ENCODE measurements around the gene BEGAIN.

Gene BEGAIN

DNA sequence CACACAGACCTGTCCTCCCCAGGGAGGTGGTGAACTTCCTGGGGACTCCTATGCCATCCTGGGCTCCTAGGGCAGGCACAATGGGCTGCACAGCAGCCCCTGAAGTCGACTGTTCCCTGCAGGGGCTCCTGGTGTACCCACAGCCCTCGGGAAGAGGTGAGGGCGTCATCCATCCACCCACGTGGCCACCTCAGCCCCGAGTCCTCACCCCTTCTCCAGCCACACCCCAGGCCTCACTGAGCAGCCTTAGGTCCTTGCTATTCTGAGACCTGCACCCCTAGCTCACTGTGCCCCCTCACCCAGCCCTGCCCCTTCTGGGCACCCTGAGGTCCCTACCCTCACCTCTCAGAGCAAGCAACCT lies 38.9 kb downstream of the BEGAIN start:
- Histone ChIP-seq H3K27me3 (ENCODE audit: control insufficient read depth, insufficient read depth, low read length) (peaks cover 8% of the 10 kb centered on the region), H3K4me3 (ENCODE audit: low read depth, low read length) (no peak overlapping the region), H3K9ac (ENCODE audit: low read depth, low read length) (no peak overlapping the region), H3K36me3 (ENCODE audit: control insufficient read depth, insufficient read depth, low read length) (no peaks in the 10 kb centered on the region), H3K4me1 (ENCODE audit: control insufficient read depth, insufficient read depth, low read length) (peaks cover 3% of the 10 kb centered on the region), H3K9me3 (ENCODE audit: control insufficient read depth, insufficient read depth, low read length) (no peaks in the 10 kb centered on the region)

GRCh38 chr14:100547633-100548294 lies 39.5 kb downstream of the BEGAIN start:
- Histone ChIP-seq H3K9me3 (ENCODE audit: control insufficient read depth, insufficient read depth, low read length) (no peaks in the 10 kb centered on the region), H3K27me3 (ENCODE audit: control insufficient read depth, insufficient read depth, low read length) (peaks cover 8% of the 10 kb centered on the region), H3K4me1 (ENCODE audit: control insufficient read depth, insufficient read depth, low read length) (peaks cover 3% of the 10 kb centered on the region), H3K4me3 (ENCODE audit: low read depth, low read length) (no peak overlapping the region), H3K9ac (ENCODE audit: low read depth, low read length) (no peak overlapping the region), H3K36me3 (ENCODE audit: control insufficient read depth, insufficient read depth, low read length) (no peaks in the 10 kb centered on the region)

DNA sequence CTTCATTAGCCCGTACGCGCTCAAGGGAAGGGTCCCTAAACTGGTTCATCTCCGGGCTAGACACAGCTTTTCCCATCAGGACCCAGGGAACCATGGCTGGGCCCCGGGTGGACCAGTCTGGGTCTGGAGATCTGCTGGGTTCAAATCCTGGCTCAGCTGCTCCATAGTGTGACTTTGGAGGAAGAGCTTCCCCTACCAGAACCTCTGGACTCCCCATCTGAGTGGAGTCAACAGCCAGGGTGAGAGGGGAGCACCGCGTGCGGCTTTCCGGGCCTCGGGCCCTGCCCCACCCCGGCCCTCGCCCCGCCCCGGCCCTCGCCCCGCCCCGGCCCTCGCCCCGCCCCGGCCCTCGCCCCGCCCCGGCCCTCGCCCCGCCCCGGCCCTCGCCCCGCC lies 41.2 kb downstream of the BEGAIN start:
- Histone ChIP-seq H3K9me3 (ENCODE audit: control insufficient read depth, insufficient read depth, low read length) (no peaks in the 10 kb centered on the region), H3K36me3 (ENCODE audit: control insufficient read depth, insufficient read depth, low read length) (no peaks in the 10 kb centered on the region), H3K9ac (ENCODE audit: low read depth, low read length) (no peak overlapping the region), H3K4me1 (ENCODE audit: control insufficient read depth, insufficient read depth, low read length) (peaks cover 3% of the 10 kb centered on the region), H3K4me3 (ENCODE audit: low read depth, low read length) (peak overlapping the region; percentile 16), H3K27me3 (ENCODE audit: control insufficient read depth, insufficient read depth, low read length) (peaks cover 8% of the 10 kb centered on the region)

DNA sequence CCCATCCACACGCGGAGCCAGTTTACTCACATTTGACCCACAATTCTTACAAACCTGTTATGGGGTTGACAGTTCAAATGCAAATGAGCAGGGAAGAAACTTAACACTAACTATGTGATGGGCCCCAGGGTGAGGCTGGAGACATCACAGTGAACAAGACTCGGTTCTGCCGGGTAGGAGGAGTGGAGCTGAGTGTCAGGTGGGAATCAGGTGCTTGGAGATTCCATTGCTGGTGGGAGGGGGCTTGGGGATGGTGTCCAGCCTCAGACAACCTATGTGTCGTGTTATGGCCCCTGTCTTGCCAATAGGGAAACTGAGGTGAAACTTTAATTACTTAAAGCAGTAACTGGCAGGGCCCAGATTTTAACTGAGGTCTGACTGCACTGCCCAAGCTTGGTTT lies 41.9 kb downstream of the BEGAIN start:
- Histone ChIP-seq H3K4me3 (ENCODE audit: low read depth, low read length) (no peak overlapping the region), H3K9me3 (ENCODE audit: control insufficient read depth, insufficient read depth, low read length) (no peaks in the 10 kb centered on the region), H3K9ac (ENCODE audit: low read depth, low read length) (no peak overlapping the region), H3K4me1 (ENCODE audit: control insufficient read depth, insufficient read depth, low read length) (peaks cover 3% of the 10 kb centered on the region), H3K27me3 (ENCODE audit: control insufficient read depth, insufficient read depth, low read length) (peaks cover 8% of the 10 kb centered on the region), H3K36me3 (ENCODE audit: control insufficient read depth, insufficient read depth, low read length) (no peaks in the 10 kb centered on the region)

DNA sequence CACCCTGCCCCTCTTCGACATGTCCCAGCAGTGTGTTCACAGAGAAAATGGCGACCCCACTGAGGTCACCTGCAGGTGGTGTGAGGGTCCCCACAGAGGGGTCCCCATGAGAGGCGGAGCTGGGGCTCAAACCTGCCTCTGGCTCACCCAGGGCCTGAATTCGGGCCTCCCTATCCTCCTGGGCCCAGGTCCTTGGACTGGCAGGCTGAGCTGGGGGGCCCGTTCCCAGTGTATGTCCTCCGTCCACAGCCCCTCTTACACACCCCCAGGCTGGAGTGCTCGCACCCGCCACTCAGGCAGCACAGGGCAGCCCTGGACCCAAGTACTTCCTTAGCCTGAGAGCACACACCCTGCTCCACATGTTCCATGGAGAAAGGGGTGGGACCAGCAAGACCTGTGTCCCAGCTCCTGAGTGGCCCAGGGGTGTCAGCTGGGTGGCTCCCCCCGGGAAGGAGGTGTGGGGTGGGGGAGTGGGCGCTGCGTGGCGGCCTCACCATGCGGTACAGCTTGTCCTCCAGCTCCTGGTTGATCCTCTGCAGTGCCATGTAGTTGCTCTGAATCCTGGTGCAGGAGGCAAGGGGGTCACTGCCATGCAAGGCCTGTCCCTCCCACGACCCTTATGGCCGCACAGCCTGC lies 42.6 kb downstream of the BEGAIN start:
- Histone ChIP-seq H3K9ac (ENCODE audit: low read depth, low read length) (no peak overlapping the region), H3K9me3 (ENCODE audit: control insufficient read depth, insufficient read depth, low read length) (no peaks in the 10 kb centered on the region)

GRCh38 chr14:100543471-100544455 lies 43.5 kb downstream of the BEGAIN start:
- no peak overlapping the region for H3K9ac ChIP-seq (ENCODE audit: low read depth, low read length)
- no peaks in the 10 kb centered on the region for H3K9me3 ChIP-seq (ENCODE audit: control insufficient read depth, insufficient read depth, low read length)
- peaks cover 8% of the 10 kb centered on the region for H3K27me3 ChIP-seq (ENCODE audit: control insufficient read depth, insufficient read depth, low read length)
- no peaks in the 10 kb centered on the region for H3K36me3 ChIP-seq (ENCODE audit: control insufficient read depth, insufficient read depth, low read length)
- no peak overlapping the region for H3K4me3 ChIP-seq (ENCODE audit: low read depth, low read length)
- peaks cover 3% of the 10 kb centered on the region for H3K4me1 ChIP-seq (ENCODE audit: control insufficient read depth, insufficient read depth, low read length)

More for the DNA sequence above, 42.6 kb downstream of the BEGAIN start:
- peaks cover 8% of the 10 kb centered on the region for H3K27me3 ChIP-seq (ENCODE audit: control insufficient read depth, insufficient read depth, low read length)
- H3K36me3 ChIP-seq (ENCODE audit: control insufficient read depth, insufficient read depth, low read length) = no peaks in the 10 kb centered on the region
- no peak overlapping the region for H3K4me3 ChIP-seq (ENCODE audit: low read depth, low read length)
- H3K4me1 ChIP-seq (ENCODE audit: control insufficient read depth, insufficient read depth, low read length) = peaks cover 3% of the 10 kb centered on the region

DNA sequence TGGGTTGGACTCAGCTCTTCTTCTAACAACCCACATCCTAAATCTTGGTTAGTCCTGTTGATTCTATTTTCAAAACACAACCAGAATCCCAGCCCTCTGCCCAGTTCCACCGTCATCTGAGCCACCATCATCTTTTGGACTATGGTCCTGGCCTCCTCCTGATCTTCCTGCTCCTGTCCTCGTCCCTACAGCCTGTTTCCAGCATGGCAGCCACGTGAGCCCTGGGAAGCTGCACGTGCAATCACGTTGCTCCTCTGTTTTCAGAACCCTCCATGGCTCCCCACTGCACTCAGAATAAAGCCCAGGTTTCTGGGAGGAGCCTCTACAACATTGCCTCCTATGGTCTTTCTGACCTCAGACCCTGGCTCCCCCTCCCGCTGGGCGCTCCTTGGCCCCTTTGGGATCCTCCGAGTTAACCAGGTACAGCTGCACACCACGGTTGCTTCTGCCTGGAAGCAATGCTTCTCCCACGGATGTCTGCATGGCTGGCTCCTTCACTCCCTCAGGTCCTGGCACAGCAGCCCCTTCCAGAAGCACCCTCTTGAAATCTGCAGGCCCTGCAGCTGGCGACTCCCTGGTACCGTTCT lies 44.5 kb downstream of the BEGAIN start:
- Histone ChIP-seq H3K4me3 (ENCODE audit: low read depth, low read length) (no peak overlapping the region), H3K9ac (ENCODE audit: low read depth, low read length) (no peak overlapping the region), H3K36me3 (ENCODE audit: control insufficient read depth, insufficient read depth, low read length) (no peaks in the 10 kb centered on the region), H3K4me1 (ENCODE audit: control insufficient read depth, insufficient read depth, low read length) (peaks cover 3% of the 10 kb centered on the region), H3K9me3 (ENCODE audit: control insufficient read depth, insufficient read depth, low read length) (no peaks in the 10 kb centered on the region), H3K27me3 (ENCODE audit: control insufficient read depth, insufficient read depth, low read length) (peaks cover 8% of the 10 kb centered on the region)

GRCh38 chr14:100541621-100542560 lies 45.3 kb downstream of the BEGAIN start:
- Histone ChIP-seq H3K9me3 (ENCODE audit: control insufficient read depth, insufficient read depth, low read length) (no peaks in the 10 kb centered on the region), H3K4me1 (ENCODE audit: control insufficient read depth, insufficient read depth, low read length) (peaks cover 3% of the 10 kb centered on the region), H3K36me3 (ENCODE audit: control insufficient read depth, insufficient read depth, low read length) (no peaks in the 10 kb centered on the region), H3K27me3 (ENCODE audit: control insufficient read depth, insufficient read depth, low read length) (peaks cover 2% of the 10 kb centered on the region), H3K9ac (ENCODE audit: low read depth, low read length) (no peak overlapping the region), H3K4me3 (ENCODE audit: low read depth, low read length) (no peak overlapping the region)

DNA sequence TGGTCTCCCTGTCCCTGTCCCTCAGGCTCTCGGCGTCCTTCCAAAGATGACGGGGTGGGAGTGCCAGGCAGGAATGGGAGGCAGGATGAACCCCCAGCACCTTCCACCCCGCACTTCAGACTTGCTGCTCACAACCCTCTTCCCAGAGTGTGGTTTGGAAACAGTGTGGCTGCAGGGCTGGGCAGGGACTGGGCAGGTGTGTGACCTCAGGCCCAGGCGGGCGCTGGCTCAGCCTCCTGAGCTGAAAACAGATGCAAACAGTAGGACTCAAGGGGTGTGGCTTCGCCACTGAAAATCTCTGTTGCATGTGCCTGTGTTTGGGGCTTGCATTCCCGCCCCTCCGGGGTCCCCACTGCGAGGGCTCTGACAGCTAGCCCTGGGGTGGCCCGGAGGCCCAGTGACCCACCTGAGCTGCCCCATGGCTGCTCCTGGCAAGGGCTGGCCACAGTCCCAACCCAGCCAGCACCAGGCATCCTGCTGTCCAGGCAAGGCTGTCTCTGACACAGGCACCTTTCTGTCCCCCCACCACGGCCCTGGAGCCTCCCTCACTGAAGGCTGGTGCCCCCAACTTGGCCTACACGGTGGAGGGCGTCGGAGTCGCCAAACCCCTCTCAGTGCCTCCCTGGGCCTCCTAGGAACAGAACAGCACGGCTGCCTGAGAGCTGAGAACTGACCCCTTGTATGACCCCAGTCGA lies 46.1 kb downstream of the BEGAIN start:
- no peaks in the 10 kb centered on the region for H3K36me3 ChIP-seq (ENCODE audit: control insufficient read depth, insufficient read depth, low read length)
- peaks cover 3% of the 10 kb centered on the region for H3K4me1 ChIP-seq (ENCODE audit: control insufficient read depth, insufficient read depth, low read length)
- H3K9me3 ChIP-seq (ENCODE audit: control insufficient read depth, insufficient read depth, low read length) = no peaks in the 10 kb centered on the region
- no peak overlapping the region for H3K4me3 ChIP-seq (ENCODE audit: low read depth, low read length)
- H3K27me3 ChIP-seq (ENCODE audit: control insufficient read depth, insufficient read depth, low read length) = no peaks in the 10 kb centered on the region
- peak overlapping the region; percentile 32 for H3K9ac ChIP-seq (ENCODE audit: low read depth, low read length)

- Histone ChIP-seq H3K4me1 (ENCODE audit: control insufficient read depth, insufficient read depth, low read length) (no peaks in the 10 kb centered on the region), H3K9me3 (ENCODE audit: control insufficient read depth, insufficient read depth, low read length) (no peaks in the 10 kb centered on the region), H3K9ac (ENCODE audit: low read depth, low read length) (peak overlapping the region; percentile 32), H3K27me3 (ENCODE audit: control insufficient read depth, insufficient read depth, low read length) (no peaks in the 10 kb centered on the region), H3K36me3 (ENCODE audit: control insufficient read depth, insufficient read depth, low read length) (no peaks in the 10 kb centered on the region), H3K4me3 (ENCODE audit: low read depth, low read length) (no peak overlapping the region)
Observed at GRCh38 chr14:100540141-100540925, 46.9 kb downstream of the BEGAIN start.

Data from iPS-15b (cell line).